NCI-H2107 treated with DMSO at 0.1 percent for 48 hours (cell line): ENCODE measurements around the gene ABCC4.

Experiments used
- DNase-seq: peaks from one replicate; lab custom pipeline; 2025; ENCODE audit not compliant: unreplicated experiment; lab: John Stamatoyannopoulos, UW

The ABCC4 gene

GRCh38 chr13:95118541-95119324 is 182.5 kb downstream of the ABCC4 start:
- DNase-seq: no peak

- no peak for DNase-seq
These were observed 184.2 kb downstream of the ABCC4 start for GRCh38 chr13:95117092-95117491.

- no peak for DNase-seq
These were observed 185.7 kb downstream of the ABCC4 start for GRCh38 chr13:95115525-95115924.

GRCh38 chr13:95113601-95114000 is 187.7 kb downstream of the ABCC4 start:
- DNase-seq: no peak

GRCh38 chr13:95112883-95113282 is 188.4 kb downstream of the ABCC4 start:
- no peak for DNase-seq

GRCh38 chr13:95111608-95112007 is 189.6 kb downstream of the ABCC4 start:
- no peak for DNase-seq

GRCh38 chr13:95106562-95106961 is 194.7 kb downstream of the ABCC4 start:
- no peak for DNase-seq

GRCh38 chr13:95100525-95101433 is 200.5 kb downstream of the ABCC4 start:
- no peak for DNase-seq

- DNase-seq: no peak
These were observed 201.7 kb downstream of the ABCC4 start for GRCh38 chr13:95099541-95099940.

- DNase-seq: no peak
These were observed 202.3 kb downstream of the ABCC4 start for GRCh38 chr13:95098916-95099315.

- no peak for DNase-seq
These were observed 209.5 kb downstream of the ABCC4 start for GRCh38 chr13:95091755-95092154.

- no peak for DNase-seq
These were observed 213.4 kb downstream of the ABCC4 start for GRCh38 chr13:95087746-95088305.

- DNase-seq: no peak
These were observed 214.5 kb downstream of the ABCC4 start for GRCh38 chr13:95086761-95087160.

GRCh38 chr13:95083758-95084157 is 217.5 kb downstream of the ABCC4 start:
- no peak for DNase-seq

GRCh38 chr13:95083066-95083465 is 218.2 kb downstream of the ABCC4 start:
- no peak for DNase-seq

GRCh38 chr13:95075506-95075905 is 225.7 kb downstream of the ABCC4 start:
- no peak for DNase-seq

- no peak for DNase-seq
These were observed 226.4 kb downstream of the ABCC4 start for GRCh38 chr13:95074820-95075219.

- DNase-seq: no peak
These were observed 227.4 kb downstream of the ABCC4 start for GRCh38 chr13:95073747-95074311.

GRCh38 chr13:95067303-95067702 is 233.9 kb downstream of the ABCC4 start:
- no peak for DNase-seq

- DNase-seq: no peak
These were observed 241.2 kb downstream of the ABCC4 start for GRCh38 chr13:95060014-95060519.

- DNase-seq: no peak
These were observed 241.9 kb downstream of the ABCC4 start for GRCh38 chr13:95059306-95059705.
